IMR-90 (cell line): Measurements from ENCODE around the gene ADAMTS16. TPM values are rescaled to one million over a fixed set of nuclear protein-coding genes. Genes with fewer than 3 reads are reported as not detected.

Experiments
- ATAC-seq: fragments of 200-7000 bp; cut with Tn5 transposase; 2 replicates; pipeline ENCODE4 v1.9.1; 2020; ENCODE audit warnings: low read depth, mild to moderate bottlenecking, moderate library complexity
- BruUV-seq: library from RNA; stranded (reverse); fragments of 400-500 nt; replicated peaks from 2 replicates; lab custom pipeline; 2021; lab: Mats Ljungman, UMichigan
- CTCF ChIA-PET: fragments of 300-600 bp; formaldehyde crosslinking; extraction: SDS; loops from one replicate; lab custom pipeline; 2021; ENCODE audit warnings: antibody characterized with exemption; lab: Yijun Ruan, JAX
- POLR2A ChIA-PET: fragments of 300-600 bp; sonication (Branson Sonifier 250); formaldehyde crosslinking; loops from one replicate; lab custom pipeline; 2022; ENCODE audit warnings: antibody characterized with exemption; ENCODE audit not compliant: unreplicated experiment; lab: Charles Lee
- DNase-seq: peaks from one replicate; pipeline ENCODE4 v3.0.0; 2013
- H2AFZ ChIP-seq: replicated peaks from 2 replicates; pipeline ENCODE3; 2013; ENCODE audit warnings: low read length, mild to moderate bottlenecking; ENCODE audit not compliant: poor library complexity
- H2AK5ac ChIP-seq: 2 replicates; pipeline ENCODE4 v1.6.1; 2013; ENCODE audit warnings: low read depth, low read length, inconsistent platforms
- H2AK9ac ChIP-seq: replicated peaks from 2 replicates; pipeline ENCODE3; 2013; ENCODE audit warnings: mild to moderate bottlenecking, low read depth, low read length, moderate library complexity; ENCODE audit not compliant: poor library complexity
- H2BK120ac ChIP-seq: 2 replicates; pipeline ENCODE4 v1.6.1; 2013; ENCODE audit warnings: low read depth, low read length, inconsistent platforms
- H2BK15ac ChIP-seq: 3 replicates; pipeline ENCODE4 v1.6.1; 2013; ENCODE audit warnings: low read depth, low read length, inconsistent platforms
- H2BK20ac ChIP-seq: 2 replicates; pipeline ENCODE4 v1.6.1; 2013; ENCODE audit warnings: low read depth, mild to moderate bottlenecking, inconsistent platforms, low read length, moderate library complexity
- H2BK5ac ChIP-seq: 2 replicates; pipeline ENCODE4 v1.6.1; 2013; ENCODE audit warnings: mild to moderate bottlenecking, low read depth, low read length, inconsistent platforms; ENCODE audit not compliant: poor library complexity, severe bottlenecking
- H3K14ac ChIP-seq: replicated peaks from 2 replicates; pipeline ENCODE4 v1.6.1; 2013; ENCODE audit warnings: low read depth, low read length, inconsistent platforms
- H3K18ac ChIP-seq: 2 replicates; pipeline ENCODE4 v1.6.1; 2013; ENCODE audit warnings: low read depth, low read length, control low read depth
- H3K23ac ChIP-seq: 2 replicates; pipeline ENCODE4 v1.6.1; 2013; ENCODE audit warnings: low read depth, low read length, inconsistent platforms
- H3K27ac ChIP-seq: 2 replicates; pipeline ENCODE4 v1.5.1; 2013; ENCODE audit warnings: mild to moderate bottlenecking, control low read depth, low read length; ENCODE audit not compliant: insufficient read depth
- H3K27me3 ChIP-seq: 2 replicates; pipeline ENCODE4 v1.6.1; 2013; ENCODE audit warnings: low read length; ENCODE audit not compliant: control insufficient read depth, insufficient read depth
- H3K36me3 ChIP-seq: 2 replicates; pipeline ENCODE4 v1.6.1; 2013; ENCODE audit warnings: low read length, mixed read lengths; ENCODE audit not compliant: control insufficient read depth, insufficient read depth
- H3K4ac ChIP-seq: 2 replicates; pipeline ENCODE4 v1.6.1; 2013; ENCODE audit warnings: low read depth, low read length, inconsistent platforms
- H3K4me1 ChIP-seq: 2 replicates; pipeline ENCODE4 v1.6.1; 2013; ENCODE audit warnings: low read length, mixed read lengths; ENCODE audit not compliant: control insufficient read depth, insufficient read depth
- H3K4me2 ChIP-seq: 2 replicates; pipeline ENCODE4 v1.6.1; 2013; ENCODE audit warnings: low read depth, mild to moderate bottlenecking, control low read depth, low read length, moderate library complexity
- H3K4me3 ChIP-seq: 2 replicates; pipeline ENCODE4 v1.5.1; 2013; ENCODE audit warnings: low read depth, mild to moderate bottlenecking, control low read depth, low read length, moderate library complexity; ENCODE audit not compliant: insufficient read depth
- H3K56ac ChIP-seq: 2 replicates; pipeline ENCODE4 v1.6.1; 2013; ENCODE audit warnings: low read length, inconsistent platforms; ENCODE audit not compliant: insufficient read depth; ENCODE audit errors: extremely low read depth
- H3K79me1 ChIP-seq, 2 experiments: 2 replicates each; pipeline ENCODE4 v1.6.1; 2013; ENCODE audit warnings: low read length in 2 of 2, inconsistent platforms in 1 of 2, low read depth in 1 of 2
- H3K9ac ChIP-seq: 2 replicates; pipeline ENCODE4 v1.6.1; 2013; ENCODE audit warnings: low read depth, low read length, control low read depth
- H3K9me1 ChIP-seq: 2 replicates; pipeline ENCODE4 v1.6.1; 2013; ENCODE audit warnings: low read length, inconsistent platforms; ENCODE audit not compliant: insufficient read depth
- H3K9me3 ChIP-seq: 2 replicates; pipeline ENCODE4 v1.6.1; 2013; ENCODE audit warnings: low read length; ENCODE audit not compliant: control insufficient read depth, insufficient read depth
- H4K20me1 ChIP-seq: 2 replicates; pipeline ENCODE4 v1.6.1; 2013; ENCODE audit warnings: low read length, inconsistent platforms; ENCODE audit not compliant: insufficient read depth
- H4K5ac ChIP-seq: 2 replicates; pipeline ENCODE4 v1.6.1; 2013; ENCODE audit warnings: mild to moderate bottlenecking, low read depth, low read length, control low read depth
- H4K8ac ChIP-seq, 2 experiments: 2 replicates each; pipeline ENCODE4 v1.6.1; 2013; ENCODE audit warnings: low read depth in 2 of 2, low read length in 2 of 2, control low read depth in 1 of 2, inconsistent platforms in 1 of 2
- H4K91ac ChIP-seq: 2 replicates; pipeline ENCODE4 v1.6.1; 2013; ENCODE audit warnings: low read depth, low read length, inconsistent platforms; ENCODE audit not compliant: insufficient read depth
- BHLHE40 ChIP-seq: fragments of 150-350 bp; IDR thresholded peaks from 2 replicates; pipeline ENCODE4 v1.6.1; 2016; ENCODE audit warnings: mild to moderate bottlenecking, low read depth, low read length
- CEBPB ChIP-seq: IDR thresholded peaks from 2 replicates; pipeline ENCODE4 v1.6.1; 2012; ENCODE audit warnings: low read depth, low read length, improper control_type of control experiment
- CHD1 ChIP-seq: IDR thresholded peaks from 2 replicates; pipeline ENCODE4 v1.6.1; 2012; ENCODE audit warnings: low read depth, low read length, improper control_type of control experiment
- FOS ChIP-seq: fragments of 150-350 bp; IDR thresholded peaks from 2 replicates; pipeline ENCODE4 v1.6.1; 2016; ENCODE audit warnings: low read depth, low read length
- MAFK ChIP-seq: IDR thresholded peaks from 2 replicates; pipeline ENCODE4 v1.6.1; 2012; ENCODE audit warnings: low read depth, low read length, improper control_type of control experiment
- MAZ ChIP-seq: IDR thresholded peaks from 2 replicates; pipeline ENCODE4 v1.6.1; 2012; ENCODE audit warnings: low read depth, mild to moderate bottlenecking, low read length, improper control_type of control experiment, moderate library complexity, borderline replicate concordance
- MXI1 ChIP-seq: IDR thresholded peaks from 2 replicates; pipeline ENCODE4 v1.6.1; 2012; ENCODE audit warnings: low read depth, mild to moderate bottlenecking, low read length, moderate library complexity, borderline replicate concordance
- NFE2L2 ChIP-seq: fragments of 150-350 bp; IDR thresholded peaks from 2 replicates; pipeline ENCODE4 v1.6.1; 2016; ENCODE audit warnings: low read depth, mild to moderate bottlenecking, low read length
- POLR2A ChIP-seq: IDR thresholded peaks from 2 replicates; pipeline ENCODE4 v1.6.1; 2012; ENCODE audit warnings: mild to moderate bottlenecking, low read depth, low read length
- RAD21 ChIP-seq: IDR thresholded peaks from 2 replicates; pipeline ENCODE4 v1.6.1; 2012; ENCODE audit warnings: low read length, improper control_type of control experiment
- RCOR1 ChIP-seq: IDR thresholded peaks from 2 replicates; pipeline ENCODE4 v1.6.1; 2012; ENCODE audit warnings: mild to moderate bottlenecking, low read length, improper control_type of control experiment; ENCODE audit not compliant: insufficient replicate concordance
- RFX5 ChIP-seq: IDR thresholded peaks from 2 replicates; pipeline ENCODE4 v1.8.0; 2012; ENCODE audit warnings: low read depth, mild to moderate bottlenecking, low read length, moderate library complexity
- SMC3 ChIP-seq: fragments of 150-350 bp; IDR thresholded peaks from 2 replicates; pipeline ENCODE4 v1.6.1; 2016; ENCODE audit warnings: low read depth, mild to moderate bottlenecking, antibody characterized with exemption, low read length, moderate library complexity
- USF2 ChIP-seq: fragments of 150-350 bp; IDR thresholded peaks from 2 replicates; pipeline ENCODE4 v1.6.1; 2017; ENCODE audit warnings: mild to moderate bottlenecking, antibody characterized with exemption, low read length, low read depth
- WGBS, 2 experiments: methylation state at CpG; one replicate each; pipeline versions ENCODE4 v1.1.5 to v1.1.7; 2013; ENCODE audit warnings: missing lambda C conversion rate in 2 of 2; ENCODE audit not compliant: insufficient read length in 1 of 2; ENCODE audit errors: extremely low coverage in 2 of 2; 5-methylcytosine and 5-hydroxymethylcytosine counted together
- dilution Hi-C: fragments of 300-500 bp; cut with HindIII; formaldehyde crosslinking; loops from one replicate; pipeline ENCODE4 v1.14.3; 2018; ENCODE audit warnings: low sequenced_read_pairs; ENCODE audit not compliant: unreplicated experiment
- in situ Hi-C: fragments of 300-500 bp; cut with MboI; formaldehyde crosslinking; loops from 3 replicates; pipeline ENCODE4 v1.14.3; 2019; ENCODE audit warnings: low sequenced_read_pairs, inconsistent platforms, mixed read lengths
- intact Hi-C: fragments of 100-400 bp; cut with micrococcal nuclease; formaldehyde crosslinking; loops from 2 replicates; pipeline ENCODE4 v1.10.0; 2022
- polyA plus RNA-seq, 3 experiments: library from polyadenylated mRNA; depleted of rRNA; stranded (reverse); fragments of >200 nt; gene quantifications; 2 replicates each; pipeline ENCODE4 v1.2.3, GENCODE V29; 2012; ENCODE audit warnings: low replicate concordance in 1 of 3
- total RNA-seq: library from RNA; depleted of rRNA; stranded (reverse); fragments of >200 nt; gene quantifications from 2 replicates; pipeline ENCODE4 v1.2.3, GENCODE V29; 2012
- TF ChIP-seq, protein P1 (sequence below): conservative IDR thresholded peaks from 2 replicates; pipeline ENCODE4 v1.5.1; 2012; ENCODE audit warnings: mild to moderate bottlenecking, low read depth, low read length, improper control_type of control experiment
- TF ChIP-seq, protein P2 (sequence below): fragments of 150-350 bp; IDR thresholded peaks from 2 replicates; pipeline ENCODE4 v1.6.1; 2016; ENCODE audit warnings: low read depth, mild to moderate bottlenecking, low read length, moderate library complexity, borderline replicate concordance

ADAMTS16 gene
- total and polyA plus RNA-seq, 2 of the 4 experiments (the other 2 are of a cell fraction) = 0.09 to 0.18 TPM

GRCh38 chr5:5289537-5289936, 149.4 kb downstream of the ADAMTS16 start:
- intact Hi-C loops = no loop called here
- no peak overlapping the region for H3K23ac ChIP-seq
- no peak for DNase-seq
- H3K36me3 ChIP-seq = no peaks in the 10 kb centered on the region
- CTCF ChIA-PET = no interaction called here
- H4K5ac ChIP-seq = no peak overlapping the region
- no peak overlapping the region for H3K56ac ChIP-seq
- no peak overlapping the region for H3K14ac ChIP-seq
- H3K4me3 ChIP-seq = no peak overlapping the region
- 40% methylated on average over 1 of the region's 2 CpGs; no CpG with 5 or more reads in 1 of the 2 experiments for WGBS, 2 experiments
- H2AFZ ChIP-seq = no peak overlapping the region
- H2BK15ac ChIP-seq = no peak overlapping the region
- no peak for ATAC-seq
- dilution Hi-C loops = no loop called here
- in situ Hi-C loops = no loop called here
- no peak overlapping the region for H3K27ac ChIP-seq
- H3K27me3 ChIP-seq = no peaks in the 10 kb centered on the region
- no peak overlapping the region for H4K91ac ChIP-seq
- 0 out of 2 replicates have a peak, but pooled peaks cover 9% of the 10 kb centered on the region for H3K9me3 ChIP-seq
- H4K8ac ChIP-seq = no peak overlapping the region
- no TSS peak for BruUV-seq
- H3K4ac ChIP-seq = no peak overlapping the region
- H3K4me1 ChIP-seq = no peaks in the 10 kb centered on the region
- H3K9ac ChIP-seq = no peak overlapping the region
- no peak overlapping the region for H2BK20ac ChIP-seq
- POLR2A ChIA-PET = no interaction called here
- H3K79me1 ChIP-seq = no peaks in the 10 kb centered on the region
- no peak overlapping the region for H2AK5ac ChIP-seq
- no peak overlapping the region for H3K18ac ChIP-seq
- H3K9me1 ChIP-seq = no peaks in the 10 kb centered on the region
- TF ChIP-seq FOS (no peak), NFE2L2 (no peak), RCOR1 (no peak), CHD1 (no peak), POLR2A (no peak), USF2 (no peak), MXI1 (no peak), BHLHE40 (no peak), MAZ (no peak), RAD21 (no peak), SMC3 (no peak), RFX5 (no peak), MAFK (no peak), CEBPB (no peak)
- TF ChIP-seq, protein P1, sequence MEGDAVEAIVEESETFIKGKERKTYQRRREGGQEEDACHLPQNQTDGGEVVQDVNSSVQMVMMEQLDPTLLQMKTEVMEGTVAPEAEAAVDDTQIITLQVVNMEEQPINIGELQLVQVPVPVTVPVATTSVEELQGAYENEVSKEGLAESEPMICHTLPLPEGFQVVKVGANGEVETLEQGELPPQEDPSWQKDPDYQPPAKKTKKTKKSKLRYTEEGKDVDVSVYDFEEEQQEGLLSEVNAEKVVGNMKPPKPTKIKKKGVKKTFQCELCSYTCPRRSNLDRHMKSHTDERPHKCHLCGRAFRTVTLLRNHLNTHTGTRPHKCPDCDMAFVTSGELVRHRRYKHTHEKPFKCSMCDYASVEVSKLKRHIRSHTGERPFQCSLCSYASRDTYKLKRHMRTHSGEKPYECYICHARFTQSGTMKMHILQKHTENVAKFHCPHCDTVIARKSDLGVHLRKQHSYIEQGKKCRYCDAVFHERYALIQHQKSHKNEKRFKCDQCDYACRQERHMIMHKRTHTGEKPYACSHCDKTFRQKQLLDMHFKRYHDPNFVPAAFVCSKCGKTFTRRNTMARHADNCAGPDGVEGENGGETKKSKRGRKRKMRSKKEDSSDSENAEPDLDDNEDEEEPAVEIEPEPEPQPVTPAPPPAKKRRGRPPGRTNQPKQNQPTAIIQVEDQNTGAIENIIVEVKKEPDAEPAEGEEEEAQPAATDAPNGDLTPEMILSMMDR = no peak
- TF ChIP-seq, protein P2, sequence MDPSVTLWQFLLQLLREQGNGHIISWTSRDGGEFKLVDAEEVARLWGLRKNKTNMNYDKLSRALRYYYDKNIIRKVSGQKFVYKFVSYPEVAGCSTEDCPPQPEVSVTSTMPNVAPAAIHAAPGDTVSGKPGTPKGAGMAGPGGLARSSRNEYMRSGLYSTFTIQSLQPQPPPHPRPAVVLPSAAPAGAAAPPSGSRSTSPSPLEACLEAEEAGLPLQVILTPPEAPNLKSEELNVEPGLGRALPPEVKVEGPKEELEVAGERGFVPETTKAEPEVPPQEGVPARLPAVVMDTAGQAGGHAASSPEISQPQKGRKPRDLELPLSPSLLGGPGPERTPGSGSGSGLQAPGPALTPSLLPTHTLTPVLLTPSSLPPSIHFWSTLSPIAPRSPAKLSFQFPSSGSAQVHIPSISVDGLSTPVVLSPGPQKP = no peak
- no peaks in the 10 kb centered on the region for H4K20me1 ChIP-seq
- no peak overlapping the region for H2BK120ac ChIP-seq
- H2AK9ac ChIP-seq = no peak overlapping the region
- no peak overlapping the region for H2BK5ac ChIP-seq
- no peak overlapping the region for H3K4me2 ChIP-seq
